LNCAP (cell line): ENCODE data around the gene TMX3.

Source experiments
- TF ChIP-seq, protein P1 (sequence below): fragments of 450-650 bp; IDR thresholded peaks from 2 replicates; pipeline ENCODE4 v1.5.1; 2017; ENCODE audit warnings: mild to moderate bottlenecking

The TMX3 gene

DNA sequence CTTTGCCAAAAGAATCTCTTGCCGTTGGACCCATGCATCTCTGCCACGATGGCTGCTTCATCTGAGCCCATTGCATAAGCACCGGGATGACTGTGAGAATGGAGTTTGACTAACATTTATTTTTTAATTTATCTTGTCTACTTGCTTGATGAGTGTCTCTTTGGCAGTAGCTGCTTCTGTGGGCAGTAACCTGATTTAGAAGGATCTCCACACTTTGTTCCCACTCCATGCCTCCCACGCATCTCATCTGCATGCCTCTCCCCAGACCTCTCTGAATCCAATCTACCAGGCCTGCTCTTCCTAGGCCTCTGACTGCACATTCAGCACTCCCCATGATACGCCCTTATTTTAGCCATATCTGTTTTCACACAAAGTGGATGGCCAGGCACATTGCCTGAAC is 23.7 kb upstream of the TMX3 start:
- TF ChIP-seq, protein P1, sequence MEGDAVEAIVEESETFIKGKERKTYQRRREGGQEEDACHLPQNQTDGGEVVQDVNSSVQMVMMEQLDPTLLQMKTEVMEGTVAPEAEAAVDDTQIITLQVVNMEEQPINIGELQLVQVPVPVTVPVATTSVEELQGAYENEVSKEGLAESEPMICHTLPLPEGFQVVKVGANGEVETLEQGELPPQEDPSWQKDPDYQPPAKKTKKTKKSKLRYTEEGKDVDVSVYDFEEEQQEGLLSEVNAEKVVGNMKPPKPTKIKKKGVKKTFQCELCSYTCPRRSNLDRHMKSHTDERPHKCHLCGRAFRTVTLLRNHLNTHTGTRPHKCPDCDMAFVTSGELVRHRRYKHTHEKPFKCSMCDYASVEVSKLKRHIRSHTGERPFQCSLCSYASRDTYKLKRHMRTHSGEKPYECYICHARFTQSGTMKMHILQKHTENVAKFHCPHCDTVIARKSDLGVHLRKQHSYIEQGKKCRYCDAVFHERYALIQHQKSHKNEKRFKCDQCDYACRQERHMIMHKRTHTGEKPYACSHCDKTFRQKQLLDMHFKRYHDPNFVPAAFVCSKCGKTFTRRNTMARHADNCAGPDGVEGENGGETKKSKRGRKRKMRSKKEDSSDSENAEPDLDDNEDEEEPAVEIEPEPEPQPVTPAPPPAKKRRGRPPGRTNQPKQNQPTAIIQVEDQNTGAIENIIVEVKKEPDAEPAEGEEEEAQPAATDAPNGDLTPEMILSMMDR = no peak

DNA sequence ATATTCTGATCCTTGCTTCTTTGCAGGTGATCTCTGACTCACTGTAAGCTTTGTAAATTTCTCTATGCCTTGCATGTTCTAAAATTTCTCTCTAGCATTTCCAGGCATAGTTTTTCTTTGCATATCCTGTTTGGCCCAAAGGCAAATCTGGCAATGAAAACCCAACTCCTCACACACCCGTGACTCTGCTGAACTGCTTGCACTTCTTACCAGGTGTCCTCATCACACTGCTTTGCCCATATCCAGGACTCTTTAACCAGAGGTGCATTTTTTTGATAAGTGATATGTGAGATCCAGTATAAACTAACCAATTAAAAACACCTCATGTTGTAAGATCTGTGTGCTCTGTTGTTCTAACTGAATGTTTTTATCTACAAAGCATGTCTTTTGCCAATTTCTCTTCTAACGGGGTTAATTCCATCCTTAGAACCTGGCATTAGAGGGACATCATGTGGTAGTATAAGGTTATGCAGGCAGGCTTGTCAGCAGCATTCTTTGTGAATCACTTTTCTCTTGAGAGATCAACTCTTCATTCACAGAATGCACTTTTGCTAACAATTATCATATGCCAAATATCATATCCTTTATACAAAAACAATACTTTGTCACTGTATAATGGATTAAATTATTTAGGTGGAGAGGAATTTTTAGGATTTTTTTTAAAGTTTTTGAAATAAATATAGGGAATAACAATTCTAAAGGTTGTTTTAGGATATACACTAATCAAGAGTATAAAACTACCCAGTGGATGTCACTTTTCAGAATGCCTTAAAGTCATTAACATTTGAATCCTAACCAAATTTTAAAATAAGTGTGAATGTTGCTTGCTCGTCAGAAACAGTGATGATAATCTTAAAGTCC is 20.8 kb upstream of the TMX3 start:
- TF ChIP-seq, protein P1 = peak; percentile 92

DNA sequence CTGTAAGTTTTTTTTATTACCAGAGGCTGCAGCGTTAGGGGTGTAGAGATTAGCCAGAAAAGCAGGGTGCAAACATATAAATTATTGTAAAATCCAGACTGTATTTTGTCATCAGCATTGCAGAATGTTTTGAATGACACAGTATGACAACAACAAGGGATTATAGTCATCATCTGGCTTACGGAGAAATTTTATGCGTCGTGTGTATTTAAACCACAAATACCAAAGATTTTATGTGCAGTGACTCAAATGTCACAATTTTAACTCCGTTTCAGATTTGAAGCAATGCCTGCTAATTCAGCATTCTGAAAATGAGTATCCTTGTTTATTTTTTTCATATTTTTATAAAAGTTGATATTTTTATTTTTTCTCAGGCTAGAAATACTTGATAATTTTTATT is 19.4 kb upstream of the TMX3 start:
- TF ChIP-seq, protein P1 = no peak

DNA sequence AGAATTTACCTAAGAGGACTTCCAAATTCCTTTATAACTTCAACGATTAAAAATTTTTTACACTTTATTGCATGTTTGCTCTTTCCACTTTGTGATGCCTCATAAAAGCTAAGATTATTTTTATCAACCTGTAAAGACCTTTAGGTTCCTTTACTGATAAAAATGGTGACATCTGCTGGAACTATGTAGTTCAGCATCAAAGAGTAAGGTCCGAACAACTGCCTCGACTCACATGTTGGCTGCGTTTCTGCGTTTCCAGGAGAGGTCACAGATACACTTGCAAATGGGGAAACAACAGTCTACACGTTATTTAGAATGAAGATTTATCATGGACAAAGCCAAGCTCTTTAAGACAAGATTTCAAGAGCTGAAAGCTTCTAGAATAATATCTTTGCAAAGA is 18.8 kb upstream of the TMX3 start:
- TF ChIP-seq, protein P1 = peak; percentile 53

DNA sequence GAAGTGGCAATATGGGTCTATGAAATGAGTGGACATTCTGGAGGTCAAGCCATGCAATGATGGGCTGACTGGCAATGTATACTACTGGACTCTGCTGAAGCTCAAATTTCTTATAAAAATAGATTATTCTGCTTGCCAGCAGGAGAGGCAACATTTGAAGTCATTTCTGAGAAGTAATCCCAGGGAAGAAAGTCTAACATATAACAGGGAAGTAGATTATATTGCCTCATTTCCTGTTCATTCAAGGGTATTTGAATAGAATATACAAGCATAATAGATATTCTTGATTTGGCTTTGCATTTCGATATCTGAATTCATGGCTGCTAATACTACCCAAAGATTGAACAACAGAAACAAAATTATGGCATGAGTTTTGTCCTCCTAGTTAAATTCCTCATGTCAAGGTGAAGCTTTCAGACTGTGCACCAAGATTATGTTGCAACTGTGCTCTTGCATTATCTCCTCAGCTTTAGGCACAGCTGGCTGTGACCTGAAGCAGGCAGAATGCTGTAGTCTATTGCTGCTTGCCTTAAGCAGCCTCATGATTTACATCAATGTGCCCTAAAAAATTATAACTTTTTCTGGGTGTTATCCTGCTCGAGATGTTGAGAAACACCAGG is 13.3 kb upstream of the TMX3 start:
- TF ChIP-seq, protein P1 = no peak

DNA sequence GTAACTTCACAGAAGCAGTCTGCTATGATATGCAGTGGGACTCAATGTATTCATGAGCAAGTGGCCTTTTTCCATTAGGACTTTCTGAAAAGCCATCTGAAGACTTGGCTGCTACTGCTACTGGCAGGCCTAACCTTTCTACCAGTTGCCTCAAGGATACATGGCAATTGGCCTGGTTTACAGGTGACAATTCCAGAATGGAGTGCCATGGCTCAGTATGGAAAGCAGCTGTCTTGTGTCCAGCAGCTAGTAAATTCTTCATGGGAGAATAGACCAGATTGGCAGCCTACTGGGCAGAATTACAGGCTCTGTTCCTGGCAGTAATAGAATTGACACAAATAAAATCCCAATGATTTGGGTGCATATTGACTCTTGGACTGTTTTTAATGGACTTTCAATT is 12.6 kb upstream of the TMX3 start:
- TF ChIP-seq, protein P1 = no peak

DNA sequence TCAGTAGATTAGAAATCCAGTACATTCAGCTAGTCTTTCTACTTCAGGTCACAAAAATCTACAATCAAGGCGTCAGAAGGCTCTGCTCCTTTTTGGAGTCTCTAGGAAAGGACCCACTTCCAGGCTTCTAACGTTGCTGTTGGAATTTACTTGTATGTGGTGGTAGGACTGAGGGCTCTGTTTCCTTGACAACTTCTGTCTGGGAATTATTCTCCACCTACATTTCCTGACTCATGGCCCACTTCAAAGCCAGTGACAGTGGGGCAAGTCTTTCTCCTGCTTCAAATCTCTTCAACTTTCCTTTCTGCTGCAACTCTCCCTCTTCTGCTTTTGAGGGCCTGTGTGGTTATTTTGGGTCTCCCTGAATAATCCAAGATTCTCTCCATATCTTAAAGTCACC is 10.4 kb upstream of the TMX3 start:
- TF ChIP-seq, protein P1 = no peak
